GM23338 (cell line): Measurements from ENCODE around the gene C13orf46. TPM values are rescaled to one million over a fixed set of nuclear protein-coding genes. Genes with fewer than 3 reads are reported as not detected.

Experiments used
- ATAC-seq: fragments of 200-7000 bp; cut with Tn5 transposase; 3 replicates; pipeline ENCODE4 v1.9.1; 2020
- DNase-seq: peaks from one replicate; pipeline ENCODE4 v3.0.0-alpha.2; 2015; ENCODE audit warnings: low spot score
- H2AFZ ChIP-seq: fragments of 200-600 bp; sonication (generic); 2 replicates; pipeline ENCODE4 v1.8.0; 2016; ENCODE audit warnings: antibody characterized with exemption, mild to moderate bottlenecking, moderate library complexity
- H3F3A ChIP-seq: fragments of 200-600 bp; sonication (generic); replicated peaks from 2 replicates; pipeline ENCODE4 v1.8.0; 2017; ENCODE audit warnings: antibody characterized with exemption, mixed run types, low read depth
- H3K27ac ChIP-seq: fragments of 200-600 bp; sonication (generic); 2 replicates; pipeline ENCODE4 v1.6.1; 2016; ENCODE audit warnings: low read depth
- H3K27me3 ChIP-seq: fragments of 200-600 bp; sonication (generic); 2 replicates; pipeline ENCODE4 v1.8.0; 2016; ENCODE audit warnings: mild to moderate bottlenecking, mixed run types, moderate library complexity; ENCODE audit not compliant: insufficient read depth
- H3K36me3 ChIP-seq: fragments of 200-600 bp; sonication (generic); 2 replicates; pipeline ENCODE4 v1.8.0; 2016; ENCODE audit warnings: mild to moderate bottlenecking; ENCODE audit not compliant: insufficient read depth
- H3K4me1 ChIP-seq: fragments of 200-600 bp; sonication (generic); 2 replicates; pipeline ENCODE4 v1.8.0; 2016; ENCODE audit warnings: mild to moderate bottlenecking, moderate library complexity; ENCODE audit not compliant: insufficient read depth
- H3K4me2 ChIP-seq: fragments of 200-600 bp; sonication (generic); 2 replicates; pipeline ENCODE4 v1.7.1; 2017; ENCODE audit warnings: mixed run types
- H3K4me3 ChIP-seq: fragments of 200-600 bp; sonication (generic); 2 replicates; pipeline ENCODE4 v1.6.1; 2016; ENCODE audit warnings: mixed run types
- H3K79me2 ChIP-seq: fragments of 200-600 bp; sonication (generic); replicated peaks from 2 replicates; pipeline ENCODE4 v1.8.0; 2017; ENCODE audit warnings: mild to moderate bottlenecking; ENCODE audit not compliant: insufficient read depth
- H3K9me2 ChIP-seq: fragments of 200-600 bp; sonication (generic); 2 replicates; pipeline ENCODE4 v1.8.0; 2017; ENCODE audit not compliant: insufficient read depth
- H4K20me1 ChIP-seq: fragments of 200-600 bp; sonication (generic); replicated peaks from 2 replicates; pipeline ENCODE4 v1.8.0; 2017; ENCODE audit warnings: mild to moderate bottlenecking; ENCODE audit not compliant: insufficient read depth
- H3K27ac Mint-ChIP-seq: 2 replicates; pipeline ENCODE4 v1.8.0; 2020; ENCODE audit warnings: inconsistent platforms, mild to moderate bottlenecking, moderate library complexity, mixed read lengths
- H3K27me3 Mint-ChIP-seq: 3 replicates; pipeline ENCODE4 v1.8.0; 2022; ENCODE audit warnings: low read depth, mild to moderate bottlenecking, moderate library complexity, mixed read lengths, inconsistent platforms; ENCODE audit not compliant: insufficient read depth, poor library complexity
- H3K36me3 Mint-ChIP-seq: 3 replicates; pipeline ENCODE4 v1.8.0; 2021; ENCODE audit warnings: low read depth, mild to moderate bottlenecking, inconsistent platforms, moderate library complexity, mixed read lengths
- H3K4me1 Mint-ChIP-seq: 3 replicates; pipeline ENCODE4 v1.8.0; 2020; ENCODE audit warnings: mild to moderate bottlenecking, inconsistent platforms, mixed read lengths
- H3K4me3 Mint-ChIP-seq: 3 replicates; pipeline ENCODE4 v1.8.0; 2021; ENCODE audit warnings: moderate library complexity, mild to moderate bottlenecking, inconsistent platforms, mixed read lengths
- H3K9me3 Mint-ChIP-seq: 3 replicates; pipeline ENCODE4 v1.8.0; 2020; ENCODE audit warnings: moderate library complexity, mild to moderate bottlenecking, inconsistent platforms, mixed read lengths
- CREB1 ChIP-seq: fragments of 250-450 bp; sonication (Bioruptor Pico); IDR thresholded peaks from 2 replicates; pipeline ENCODE4 v1.5.0; 2020; ENCODE audit warnings: low read depth, mild to moderate bottlenecking, moderate library complexity
- CTCF ChIP-seq, 2 experiments: fragments of 200-600 bp in 1 of 2; sonication (generic) in 1 of 2; conservative IDR thresholded peaks; 2 replicates each; pipeline versions ENCODE4 v1.5.1 to v1.6.1; 2016 to 2017; ENCODE audit warnings: antibody characterized with exemption in 2 of 2, low read depth in 2 of 2, mild to moderate bottlenecking in 2 of 2, moderate library complexity in 1 of 2
- EZH2 ChIP-seq: fragments of 200-600 bp; sonication (generic); IDR thresholded peaks from one replicate; pipeline ENCODE4 v1.8.0; 2017; ENCODE audit warnings: antibody characterized with exemption, mild to moderate bottlenecking, low read depth; ENCODE audit not compliant: unreplicated experiment
- EZH2phosphoT487 ChIP-seq: fragments of 200-600 bp; sonication (generic); IDR thresholded peaks from one replicate; pipeline ENCODE4 v1.8.1; 2018; ENCODE audit warnings: antibody characterized with exemption; ENCODE audit not compliant: unreplicated experiment
- JUNB ChIP-seq: IDR thresholded peaks from one replicate; pipeline ENCODE4 v1.6.1; 2016; ENCODE audit warnings: antibody characterized with exemption; ENCODE audit not compliant: unreplicated experiment
- NANOG ChIP-seq: IDR thresholded peaks from 2 replicates; pipeline ENCODE4 v1.6.1; 2016; ENCODE audit warnings: antibody characterized with exemption, borderline replicate concordance
- POLR2AphosphoS5 ChIP-seq: IDR thresholded peaks from 2 replicates; pipeline ENCODE4 v1.6.1; 2016; ENCODE audit warnings: antibody characterized with exemption, low read depth
- STAT1 ChIP-seq: IDR thresholded peaks from one replicate; pipeline ENCODE4 v1.6.1; 2016; ENCODE audit warnings: antibody characterized with exemption; ENCODE audit not compliant: unreplicated experiment
- ZNF114 ChIP-seq: fragments of 250-450 bp; sonication (Bioruptor Pico); IDR thresholded peaks from 2 replicates; pipeline ENCODE4 v1.5.0; 2020; ENCODE audit warnings: mild to moderate bottlenecking, moderate library complexity
- ZNF331 ChIP-seq: fragments of 250-450 bp; sonication (Bioruptor Pico); IDR thresholded peaks from 2 replicates; pipeline ENCODE4 v1.5.0; 2020; ENCODE audit warnings: low read depth, mild to moderate bottlenecking, moderate library complexity
- ZNF462 ChIP-seq: fragments of 250-450 bp; sonication (Bioruptor Pico); IDR thresholded peaks from 2 replicates; pipeline ENCODE4 v1.5.0; 2020; ENCODE audit warnings: mild to moderate bottlenecking, moderate library complexity
- polyA plus RNA-seq: library from polyadenylated mRNA; unstranded; fragments of >200 nt; fragmentation: Nextera tagmentation; extraction: Ambion mirVana; gene quantifications from 2 replicates; pipeline ENCODE4 v1.2.1, GENCODE V29; 2016
- total RNA-seq: library from RNA; depleted of rRNA; stranded (reverse); fragments of >200 nt; shearing (Covaris generic); gene quantifications from 2 replicates; pipeline ENCODE4 v1.2.3, GENCODE V29; 2014
- TF ChIP-seq, protein P1 (sequence below): IDR thresholded peaks from one replicate; pipeline ENCODE4 v1.6.1; 2018; ENCODE audit warnings: antibody characterized with exemption; ENCODE audit not compliant: unreplicated experiment
- TF ChIP-seq, protein P2 (sequence below): IDR thresholded peaks from 2 replicates; pipeline ENCODE4 v1.6.1; 2016; ENCODE audit warnings: antibody characterized with exemption

C13orf46 gene
- total and polyA plus RNA-seq, 2 experiments from 2014 or later, result 0.44 to 1.5 TPM

GRCh38 chr13:114011226-114011625 lies 37.4 kb upstream of the C13orf46 start:
- peak overlapping the region; percentile 61; the same call in 1 of the 2 replicates for H3K27ac Mint-ChIP-seq
- H3K4me3 Mint-ChIP-seq, result no peak overlapping the region
- H3K27me3 Mint-ChIP-seq, result peaks cover 3% of the 10 kb centered on the region
- Histone ChIP-seq H3K9me2 (no peaks in the 10 kb centered on the region), H3K4me2 (no peak overlapping the region), H3K36me3 (no peaks in the 10 kb centered on the region), H3K4me1 (no peaks in the 10 kb centered on the region), H3K79me2 (no peaks in the 10 kb centered on the region), H3K27ac (no peak overlapping the region), H4K20me1 (no peaks in the 10 kb centered on the region), H2AFZ (no peak overlapping the region), H3K27me3 (no peaks in the 10 kb centered on the region), H3F3A (no peaks in the 10 kb centered on the region), H3K4me3 (no peak overlapping the region)
- peaks cover 16% of the 10 kb centered on the region for H3K36me3 Mint-ChIP-seq
- DNase-seq (no peak), ATAC-seq (no peak)
- no peaks in the 10 kb centered on the region; the same call in 2 of the 3 replicates for H3K4me1 Mint-ChIP-seq
- no peaks in the 10 kb centered on the region for H3K9me3 Mint-ChIP-seq
- TF ChIP-seq CREB1 (CRISPR knock-in tag) (no peak), CTCF (conservative IDR thresholded peaks at IDR 0.05; ENCODE audit: low read depth in 2 of 2) (no peak), NANOG (no peak), EZH2phosphoT487 (no peak), ZNF331 (CRISPR knock-in tag) (no peak), POLR2AphosphoS5 (no peak), EZH2 (no peak), ZNF462 (CRISPR knock-in tag) (no peak), JUNB (no peak), STAT1 (no peak), ZNF114 (CRISPR knock-in tag) (no peak)
- TF ChIP-seq, protein P1, sequence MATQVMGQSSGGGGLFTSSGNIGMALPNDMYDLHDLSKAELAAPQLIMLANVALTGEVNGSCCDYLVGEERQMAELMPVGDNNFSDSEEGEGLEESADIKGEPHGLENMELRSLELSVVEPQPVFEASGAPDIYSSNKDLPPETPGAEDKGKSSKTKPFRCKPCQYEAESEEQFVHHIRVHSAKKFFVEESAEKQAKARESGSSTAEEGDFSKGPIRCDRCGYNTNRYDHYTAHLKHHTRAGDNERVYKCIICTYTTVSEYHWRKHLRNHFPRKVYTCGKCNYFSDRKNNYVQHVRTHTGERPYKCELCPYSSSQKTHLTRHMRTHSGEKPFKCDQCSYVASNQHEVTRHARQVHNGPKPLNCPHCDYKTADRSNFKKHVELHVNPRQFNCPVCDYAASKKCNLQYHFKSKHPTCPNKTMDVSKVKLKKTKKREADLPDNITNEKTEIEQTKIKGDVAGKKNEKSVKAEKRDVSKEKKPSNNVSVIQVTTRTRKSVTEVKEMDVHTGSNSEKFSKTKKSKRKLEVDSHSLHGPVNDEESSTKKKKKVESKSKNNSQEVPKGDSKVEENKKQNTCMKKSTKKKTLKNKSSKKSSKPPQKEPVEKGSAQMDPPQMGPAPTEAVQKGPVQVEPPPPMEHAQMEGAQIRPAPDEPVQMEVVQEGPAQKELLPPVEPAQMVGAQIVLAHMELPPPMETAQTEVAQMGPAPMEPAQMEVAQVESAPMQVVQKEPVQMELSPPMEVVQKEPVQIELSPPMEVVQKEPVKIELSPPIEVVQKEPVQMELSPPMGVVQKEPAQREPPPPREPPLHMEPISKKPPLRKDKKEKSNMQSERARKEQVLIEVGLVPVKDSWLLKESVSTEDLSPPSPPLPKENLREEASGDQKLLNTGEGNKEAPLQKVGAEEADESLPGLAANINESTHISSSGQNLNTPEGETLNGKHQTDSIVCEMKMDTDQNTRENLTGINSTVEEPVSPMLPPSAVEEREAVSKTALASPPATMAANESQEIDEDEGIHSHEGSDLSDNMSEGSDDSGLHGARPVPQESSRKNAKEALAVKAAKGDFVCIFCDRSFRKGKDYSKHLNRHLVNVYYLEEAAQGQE, result no peak
- TF ChIP-seq, protein P2, sequence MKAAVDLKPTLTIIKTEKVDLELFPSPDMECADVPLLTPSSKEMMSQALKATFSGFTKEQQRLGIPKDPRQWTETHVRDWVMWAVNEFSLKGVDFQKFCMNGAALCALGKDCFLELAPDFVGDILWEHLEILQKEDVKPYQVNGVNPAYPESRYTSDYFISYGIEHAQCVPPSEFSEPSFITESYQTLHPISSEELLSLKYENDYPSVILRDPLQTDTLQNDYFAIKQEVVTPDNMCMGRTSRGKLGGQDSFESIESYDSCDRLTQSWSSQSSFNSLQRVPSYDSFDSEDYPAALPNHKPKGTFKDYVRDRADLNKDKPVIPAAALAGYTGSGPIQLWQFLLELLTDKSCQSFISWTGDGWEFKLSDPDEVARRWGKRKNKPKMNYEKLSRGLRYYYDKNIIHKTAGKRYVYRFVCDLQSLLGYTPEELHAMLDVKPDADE, result no peak
